Vagina (tissue), 2 donors: Measurements from ENCODE around the gene PKD1. TPM values are rescaled to one million over a fixed set of nuclear protein-coding genes. Genes with fewer than 3 reads are reported as not detected.
"Not testable (repeated sequence)": the region's sequence is repeated elsewhere in the genome, so short reads cannot be mapped to it uniquely, and the experiment has no call there.

Source experiments
- DNase-seq, 2 donors: peaks; one replicate each; pipeline ENCODE4 v3.0.0-alpha.2; 2017; ENCODE audit errors: extremely low spot score in 2 of 2
- H3K27ac ChIP-seq: fragments of 200-600 bp; sonication (generic); one replicate; pipeline ENCODE4 v1.5.1; 2019
- H3K27me3 ChIP-seq: fragments of 200-600 bp; sonication (generic); one replicate; pipeline ENCODE4 v1.5.1; 2019
- H3K36me3 ChIP-seq, 2 donors: fragments of 200-600 bp; sonication (generic); one replicate each; pipeline ENCODE4 v1.5.1; 2017 to 2019
- H3K4me1 ChIP-seq: fragments of 200-600 bp; sonication (generic); one replicate; pipeline ENCODE4 v1.5.1; 2019
- H3K4me3 ChIP-seq, 2 donors: fragments of 200-600 bp; sonication (generic); 1 replicate in 1 of 2; 2 replicates in 1 of 2; pipeline ENCODE4 v1.5.1; 2016 to 2019
- H3K9me3 ChIP-seq: fragments of 200-600 bp; sonication (generic); one replicate; pipeline ENCODE4 v1.5.1; 2019
- CTCF ChIP-seq, 3 experiments: fragments of 450-650 bp in 2 of 3; fragments of 200-600 bp in 1 of 3; sonication (generic) in 1 of 3; IDR thresholded peaks; one replicate each; pipeline ENCODE4 v1.5.1; 2017 to 2019; ENCODE audit warnings: antibody characterized with exemption in 3 of 3, mild to moderate bottlenecking in 2 of 3, moderate library complexity in 2 of 3
- POLR2A ChIP-seq, 2 donors: fragments of 450-650 bp; IDR thresholded peaks; one replicate each; pipeline ENCODE4 v1.6.1; 2017; ENCODE audit warnings: antibody characterized with exemption in 2 of 2, mild to moderate bottlenecking in 2 of 2, moderate library complexity in 2 of 2
- POLR2AphosphoS5 ChIP-seq, 2 donors: sonication (generic); formaldehyde crosslinking; IDR thresholded peaks; one replicate each; pipeline ENCODE4 v1.9.0; 2017; ENCODE audit warnings: antibody characterized with exemption in 2 of 2, mild to moderate bottlenecking in 2 of 2, low read depth in 1 of 2; ENCODE audit not compliant: insufficient read depth in 1 of 2
- intact Hi-C: fragments of 100-400 bp; cut with DNase I; formaldehyde crosslinking; loops from one replicate; pipeline ENCODE4 v1.15.1; 2023
- total RNA-seq: library from RNA; depleted of rRNA; stranded (reverse); fragments of >200 nt; gene quantifications from one replicate; pipeline ENCODE4 v1.2.3, GENCODE V29; 2016

PKD1 gene
- total RNA-seq, 1 donor from 2014 or later = 153 TPM

GRCh38 chr16:2121853-2122252 is 13.8 kb downstream of the PKD1 start:
- peak overlapping the region; percentile 9 to 18 for H3K4me3 ChIP-seq

DNA sequence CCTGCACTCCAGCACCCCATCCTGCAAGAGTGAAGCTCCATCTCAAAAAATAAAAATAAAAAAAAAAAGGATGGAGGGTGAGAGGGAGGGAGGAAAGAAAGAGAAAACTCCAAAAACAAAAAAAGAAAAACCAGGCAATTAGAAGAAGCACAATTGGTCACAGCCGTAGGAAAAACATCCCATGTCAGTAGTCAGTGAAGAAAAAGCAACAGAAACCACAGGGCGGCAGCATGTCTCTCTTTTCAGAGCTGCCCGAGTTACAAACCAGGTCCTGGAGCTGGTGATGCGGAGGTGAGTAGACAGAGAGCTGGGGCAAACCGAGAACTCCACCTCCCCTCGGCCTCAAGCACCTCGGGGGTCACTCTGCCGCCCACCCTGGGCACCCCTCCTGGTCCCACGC is 14.4 kb downstream of the PKD1 start:
- DNase-seq, intact Hi-C loops, H3K9me3 ChIP-seq, H3K36me3 ChIP-seq, H3K27me3 ChIP-seq: not testable (repeated sequence)
- peak overlapping the region; percentile 96 for H3K27ac ChIP-seq
- H3K4me3 ChIP-seq = peak overlapping the region; percentile 9 to 18
- TF ChIP-seq CTCF (IDR thresholded peaks at IDR 0.05) = peak in 1 of 3 experiments; percentile 19
- H3K4me1 ChIP-seq = peaks cover 72% of the 10 kb centered on the region

More at GRCh38 chr16:2121853-2122252, 13.8 kb downstream of the PKD1 start:
- H3K36me3 ChIP-seq = no peaks in the 10 kb centered on the region
- H3K27ac ChIP-seq = peak overlapping the region; percentile 96
- intact Hi-C loops = no loop called here
- TF ChIP-seq POLR2A (IDR thresholded peaks at IDR 0.05) (no peak), CTCF (IDR thresholded peaks at IDR 0.05) (no peak), POLR2AphosphoS5 (IDR thresholded peaks at IDR 0.05; ENCODE audit: insufficient read depth in 1 of 2, low read depth in 1 of 2) (no peak)
- peaks cover 72% of the 10 kb centered on the region for H3K4me1 ChIP-seq
- H3K9me3 ChIP-seq = no peaks in the 10 kb centered on the region
- no peaks in the 10 kb centered on the region for H3K27me3 ChIP-seq
- no peak for DNase-seq

GRCh38 chr16:2117960-2118722 is 17.6 kb downstream of the PKD1 start:
- Histone ChIP-seq H3K36me3 (peaks cover 0 to 12% of the 10 kb centered on the region in 2 donors), H3K4me1 (peaks cover 41% of the 10 kb centered on the region)
- intact Hi-C loops = not testable (repeated sequence)

DNA sequence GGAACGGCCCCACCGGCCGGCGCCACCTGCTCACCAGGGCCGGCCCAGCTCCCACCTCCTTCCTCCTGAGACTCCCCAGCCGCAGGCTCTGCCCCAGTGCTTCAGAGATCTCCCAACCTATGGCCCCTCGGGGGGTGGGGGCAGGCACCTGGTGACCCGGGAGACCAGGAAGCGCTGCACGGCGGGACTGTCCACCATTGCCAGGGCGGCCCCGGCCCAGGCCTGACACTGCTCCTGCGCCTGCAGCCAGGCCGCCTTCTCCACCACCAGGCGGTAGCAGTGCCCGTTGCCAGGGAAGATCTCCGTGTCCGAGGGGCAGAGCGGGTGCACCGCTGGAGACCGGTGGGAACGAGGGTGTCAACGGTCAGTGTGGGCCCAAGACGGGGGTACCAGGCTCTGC is 18.4 kb downstream of the PKD1 start:
- DNase-seq, H3K9me3 ChIP-seq, H3K27ac ChIP-seq, intact Hi-C loops, H3K4me3 ChIP-seq, H3K27me3 ChIP-seq: not testable (repeated sequence)
- Histone ChIP-seq H3K36me3 (peaks cover 0 to 12% of the 10 kb centered on the region in 2 donors), H3K4me1 (peaks cover 33% of the 10 kb centered on the region)

More at GRCh38 chr16:2117960-2118722, 17.6 kb downstream of the PKD1 start:
- DNase-seq, H3K27me3 ChIP-seq, H3K4me3 ChIP-seq, H3K27ac ChIP-seq, H3K9me3 ChIP-seq: not testable (repeated sequence)

DNA sequence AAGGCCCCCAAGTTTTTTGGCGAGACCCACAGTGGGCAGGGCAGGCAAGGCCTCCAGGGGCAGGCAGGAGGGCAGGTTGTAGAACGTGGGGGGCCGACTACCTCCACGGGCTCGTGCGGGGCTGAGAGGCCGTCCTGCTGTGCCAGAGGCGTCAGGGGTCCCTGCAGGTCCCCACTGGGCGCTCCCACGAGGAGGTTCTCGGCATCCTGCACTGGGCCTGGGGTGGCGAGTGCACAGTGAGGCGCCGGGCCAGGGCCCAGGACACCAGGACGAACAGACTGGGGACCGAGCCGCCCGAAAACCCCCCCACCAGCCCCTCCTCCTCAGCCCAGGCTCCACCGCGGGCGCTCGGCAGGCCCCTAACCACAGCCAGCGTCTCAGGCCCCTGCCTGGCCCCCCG is 19.3 kb downstream of the PKD1 start:
- DNase-seq, intact Hi-C loops, H3K4me3 ChIP-seq, H3K27me3 ChIP-seq, H3K9me3 ChIP-seq, H3K27ac ChIP-seq: not testable (repeated sequence)
- H3K36me3 ChIP-seq = peaks cover 0 to 12% of the 10 kb centered on the region in 2 donors
- peaks cover 23% of the 10 kb centered on the region for H3K4me1 ChIP-seq

DNA sequence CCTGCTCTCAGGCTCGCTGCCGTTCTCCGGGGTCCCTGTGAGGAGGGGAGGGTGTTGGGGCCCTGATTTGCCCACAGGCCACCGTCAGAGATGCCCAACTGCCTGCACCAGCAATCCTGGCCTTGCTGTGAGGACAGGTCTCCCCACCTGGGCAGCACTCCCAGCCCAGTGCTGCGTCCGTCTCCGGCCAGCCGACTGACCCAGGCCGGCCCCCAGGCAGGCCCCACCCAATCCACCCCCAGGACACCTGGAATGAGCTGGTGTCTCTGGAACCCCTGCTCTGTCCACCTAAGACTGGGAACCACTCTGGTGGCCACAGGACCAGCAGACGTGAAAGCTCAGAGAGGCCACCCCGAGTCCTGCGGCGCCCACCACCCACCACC is 20.1 kb downstream of the PKD1 start:
- intact Hi-C loops = no loop called here
- no peaks in the 10 kb centered on the region for H3K27me3 ChIP-seq
- no peak overlapping the region for H3K27ac ChIP-seq
- TF ChIP-seq POLR2AphosphoS5 (IDR thresholded peaks at IDR 0.05; ENCODE audit: insufficient read depth in 1 of 2, low read depth in 1 of 2) (no peak), POLR2A (IDR thresholded peaks at IDR 0.05) (no peak), CTCF (IDR thresholded peaks at IDR 0.05) (no peak)
- peaks cover 16% of the 10 kb centered on the region for H3K4me1 ChIP-seq
- H3K9me3 ChIP-seq = no peaks in the 10 kb centered on the region
- no peak for DNase-seq
- no peak overlapping the region for H3K4me3 ChIP-seq
- H3K36me3 ChIP-seq = peaks cover 0 to 19% of the 10 kb centered on the region in 2 donors

DNA sequence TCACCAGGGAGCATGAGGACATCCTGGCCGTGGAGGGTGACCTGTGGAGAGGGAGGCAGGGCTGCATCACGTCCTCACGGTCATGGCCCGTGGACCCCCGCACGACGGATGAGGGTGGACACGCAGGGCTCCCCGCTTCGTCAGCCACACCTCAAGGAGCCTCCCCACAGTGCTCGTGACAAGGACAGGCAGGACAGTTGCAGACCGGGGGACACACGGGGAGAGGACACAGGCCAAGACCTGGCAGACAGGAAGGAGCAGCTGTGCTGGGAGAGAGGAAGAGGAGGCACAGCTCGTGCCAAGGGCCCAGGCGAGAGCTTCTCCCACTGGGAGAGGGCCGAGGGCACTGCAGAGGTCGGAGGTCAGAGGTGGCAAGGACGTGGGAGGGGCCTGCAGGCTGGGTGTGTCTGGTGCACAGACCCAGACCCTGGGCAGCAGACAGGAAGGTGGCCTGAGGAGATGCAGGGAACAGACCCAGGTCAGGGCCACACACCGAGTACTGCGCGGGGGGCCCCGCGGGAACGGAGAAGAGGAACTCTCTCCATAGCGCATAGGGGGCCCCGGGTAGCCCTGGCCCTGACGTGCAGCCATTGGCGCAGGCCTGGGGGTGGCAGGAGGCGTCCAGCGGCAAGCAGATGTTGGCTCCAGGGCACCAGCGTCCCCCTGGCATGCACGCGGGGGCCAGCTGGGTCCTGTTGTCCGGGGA is 20.7 kb downstream of the PKD1 start:
- DNase-seq = not testable (repeated sequence)
- H3K4me1 ChIP-seq = peaks cover 12% of the 10 kb centered on the region

GRCh38 chr16:2114225-2114624 is 21.5 kb downstream of the PKD1 start:
- H3K27ac ChIP-seq, H3K27me3 ChIP-seq, H3K4me3 ChIP-seq, DNase-seq, H3K9me3 ChIP-seq, intact Hi-C loops: not testable (repeated sequence)
- Histone ChIP-seq H3K4me1 (peaks cover 12% of the 10 kb centered on the region), H3K36me3 (peaks cover 0 to 28% of the 10 kb centered on the region in 2 donors)

More for the DNA sequence above, 20.7 kb downstream of the PKD1 start:
- intact Hi-C loops, H3K27me3 ChIP-seq, H3K9me3 ChIP-seq, H3K27ac ChIP-seq, H3K4me3 ChIP-seq: not testable (repeated sequence)
- H3K36me3 ChIP-seq = peaks cover 0 to 25% of the 10 kb centered on the region in 2 donors

DNA sequence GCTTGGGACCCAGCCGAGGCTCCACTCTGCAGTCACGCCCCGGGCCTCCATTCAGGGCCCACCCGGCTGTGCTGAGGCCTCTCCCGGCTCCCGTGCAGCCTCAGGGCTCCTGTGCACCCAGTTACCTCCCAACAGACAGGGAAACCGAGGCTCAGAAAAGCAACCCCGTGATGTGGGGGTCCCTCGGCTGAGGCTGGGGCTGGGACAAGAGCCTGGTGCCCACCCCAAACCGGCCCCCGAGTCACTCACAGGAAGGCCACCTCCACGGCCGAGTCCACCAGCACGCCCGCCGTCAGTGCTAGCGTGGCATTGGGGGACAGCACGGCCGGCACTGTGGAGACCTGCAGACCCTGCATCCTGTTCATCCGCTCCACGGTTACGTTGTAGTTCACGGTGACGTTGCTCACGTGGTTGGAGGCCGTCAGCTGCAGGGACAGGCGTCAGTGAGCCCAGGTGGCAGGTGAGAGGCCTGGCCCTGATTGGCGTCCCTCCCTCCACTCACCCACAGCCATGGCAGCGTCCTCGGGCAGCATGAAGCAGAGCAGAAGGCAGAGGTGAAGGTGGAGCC is 23.1 kb downstream of the PKD1 start:
- peaks cover 0 to 42% of the 10 kb centered on the region in 2 donors for H3K36me3 ChIP-seq
- intact Hi-C loops = not testable (repeated sequence)

More for the DNA sequence above, 23.1 kb downstream of the PKD1 start:
- not testable (repeated sequence) for H3K4me3 ChIP-seq, DNase-seq, H3K27ac ChIP-seq, H3K9me3 ChIP-seq, H3K27me3 ChIP-seq
- H3K4me1 ChIP-seq = peaks cover 12% of the 10 kb centered on the region
